Thoracic aorta (tissue), 2 donors: Measurements from ENCODE around the gene DLX1. TPM values are rescaled to one million over a fixed set of nuclear protein-coding genes. Genes with fewer than 3 reads are reported as not detected.
A peak's percentile ranks its signal among the peaks of the same experiment; 100 is the strongest.

Source experiments
- ATAC-seq: fragments of 150-250 bp; one replicate; pipeline ENCODE4 v1.8.0; 2017; ENCODE audit warnings: low read depth; ENCODE audit not compliant: insufficient number of reproducible peaks, low FRiP score
- DNase-seq: peaks from one replicate; pipeline ENCODE4 v3.0.0-alpha.2; 2020; ENCODE audit warnings: low spot score
- H3K27ac ChIP-seq, 2 donors: fragments of 200-600 bp; sonication (generic); 1 replicate in 1 of 2; 2 replicates in 1 of 2; pipeline ENCODE4 v1.5.1; 2016; ENCODE audit warnings: mild to moderate bottlenecking in 2 of 2, moderate library complexity in 2 of 2
- H3K27me3 ChIP-seq: fragments of 200-600 bp; sonication (generic); replicated peaks from 2 replicates; pipeline ENCODE4 v1.6.0; 2016; ENCODE audit warnings: mild to moderate bottlenecking; ENCODE audit not compliant: insufficient read depth
- H3K36me3 ChIP-seq: fragments of 200-600 bp; sonication (generic); one replicate; pipeline ENCODE4 v1.5.1; 2016
- H3K4me1 ChIP-seq, 2 donors: fragments of 200-600 bp; sonication (generic); 1 replicate in 1 of 2; 2 replicates in 1 of 2; pipeline versions ENCODE4 v1.5.1 to v1.6.0; 2016; ENCODE audit warnings: low read depth in 2 of 2, mild to moderate bottlenecking in 1 of 2; ENCODE audit not compliant: control insufficient read depth in 1 of 2
- H3K4me3 ChIP-seq: fragments of 200-600 bp; sonication (generic); 2 replicates; pipeline ENCODE4 v1.5.1; 2016; ENCODE audit warnings: mild to moderate bottlenecking
- H3K9me3 ChIP-seq: fragments of 200-600 bp; sonication (generic); 2 replicates; pipeline ENCODE4 v1.5.1; 2016
- CTCF ChIP-seq: fragments of 200-600 bp; sonication (generic); IDR thresholded peaks from one replicate; pipeline ENCODE4 v1.5.1; 2019; ENCODE audit warnings: antibody characterized with exemption
- total RNA-seq, 2 donors: library from RNA; depleted of rRNA; stranded (reverse); fragments of >200 nt; gene quantifications; one replicate each; pipeline versions ENCODE4 v1.1.0 to v1.2.3, GENCODE V29; 2016

Gene DLX1
- total RNA-seq, 2 donors from 2014 or later: 0.68 to 0.92 TPM

GRCh38 chr2:172094294-172095145 is 9.2 kb downstream of the DLX1 start:
- Histone ChIP-seq H3K4me3 (peak overlapping the region; percentile 74), H3K4me1 (peaks cover 26 to 46% of the 10 kb centered on the region in 2 donors), H3K9me3 (no peaks in the 10 kb centered on the region), H3K36me3 (no peaks in the 10 kb centered on the region), H3K27ac (peak overlapping the region in 1 of 2 donors; percentile 15), H3K27me3 (peaks cover 71% of the 10 kb centered on the region)
- DNase-seq: no peak
- no peak for ATAC-seq
- no peak for TF ChIP-seq CTCF

GRCh38 chr2:172095146-172095904 is 10.0 kb downstream of the DLX1 start:
- Histone ChIP-seq H3K27me3 (peaks cover 71% of the 10 kb centered on the region), H3K9me3 (no peaks in the 10 kb centered on the region), H3K4me3 (peak overlapping the region; percentile 74), H3K27ac (peak overlapping the region in 1 of 2 donors; percentile 15), H3K36me3 (no peaks in the 10 kb centered on the region), H3K4me1 (peaks cover 32 to 54% of the 10 kb centered on the region in 2 donors)
- DNase-seq (no peak), ATAC-seq (no peak)
- TF ChIP-seq CTCF: no peak

DNA sequence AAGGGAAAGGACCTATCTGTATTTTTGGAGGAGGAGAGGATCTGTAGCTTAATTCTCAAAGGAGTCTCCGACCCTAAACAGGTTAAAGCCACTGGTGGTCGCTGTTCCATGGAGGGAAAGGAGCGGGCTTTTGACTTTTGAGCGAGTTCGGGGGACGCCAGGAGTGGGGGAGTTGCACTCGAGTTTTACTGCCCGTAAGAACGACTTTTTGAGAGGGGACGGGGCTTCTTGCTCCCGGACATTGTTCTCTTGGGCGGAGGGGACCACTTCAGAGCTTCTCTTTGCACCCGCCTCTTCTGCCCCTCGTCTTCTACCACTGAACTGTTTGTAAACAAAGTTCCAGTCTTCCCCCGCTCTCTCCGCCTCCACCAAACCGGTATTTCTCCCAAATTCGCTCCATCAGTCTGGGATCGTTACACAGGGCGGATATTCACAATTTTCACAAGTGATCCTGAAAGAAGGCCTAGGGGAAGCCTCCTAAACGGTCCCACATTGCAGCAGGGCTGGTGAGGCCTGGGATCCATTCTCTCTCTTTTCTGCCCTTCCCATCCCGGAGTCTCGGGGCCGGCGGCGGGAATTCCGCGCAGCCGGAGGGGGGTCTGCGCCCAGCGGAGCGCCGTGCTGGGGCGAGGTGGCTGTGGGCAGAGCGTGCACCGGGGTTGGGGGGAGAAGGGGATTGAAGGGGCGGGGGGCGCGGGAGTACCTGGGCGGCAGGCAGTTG is 10.8 kb downstream of the DLX1 start:
- no peaks in the 10 kb centered on the region for H3K9me3 ChIP-seq
- H3K4me1 ChIP-seq: peaks cover 36 to 61% of the 10 kb centered on the region in 2 donors
- no peak for TF ChIP-seq CTCF
- H3K27me3 ChIP-seq: peaks cover 71% of the 10 kb centered on the region
- peak overlapping the region; percentile 74 for H3K4me3 ChIP-seq
- H3K27ac ChIP-seq: no peak overlapping the region
- H3K36me3 ChIP-seq: no peaks in the 10 kb centered on the region
- DNase-seq (no peak), ATAC-seq (no peak)

DNA sequence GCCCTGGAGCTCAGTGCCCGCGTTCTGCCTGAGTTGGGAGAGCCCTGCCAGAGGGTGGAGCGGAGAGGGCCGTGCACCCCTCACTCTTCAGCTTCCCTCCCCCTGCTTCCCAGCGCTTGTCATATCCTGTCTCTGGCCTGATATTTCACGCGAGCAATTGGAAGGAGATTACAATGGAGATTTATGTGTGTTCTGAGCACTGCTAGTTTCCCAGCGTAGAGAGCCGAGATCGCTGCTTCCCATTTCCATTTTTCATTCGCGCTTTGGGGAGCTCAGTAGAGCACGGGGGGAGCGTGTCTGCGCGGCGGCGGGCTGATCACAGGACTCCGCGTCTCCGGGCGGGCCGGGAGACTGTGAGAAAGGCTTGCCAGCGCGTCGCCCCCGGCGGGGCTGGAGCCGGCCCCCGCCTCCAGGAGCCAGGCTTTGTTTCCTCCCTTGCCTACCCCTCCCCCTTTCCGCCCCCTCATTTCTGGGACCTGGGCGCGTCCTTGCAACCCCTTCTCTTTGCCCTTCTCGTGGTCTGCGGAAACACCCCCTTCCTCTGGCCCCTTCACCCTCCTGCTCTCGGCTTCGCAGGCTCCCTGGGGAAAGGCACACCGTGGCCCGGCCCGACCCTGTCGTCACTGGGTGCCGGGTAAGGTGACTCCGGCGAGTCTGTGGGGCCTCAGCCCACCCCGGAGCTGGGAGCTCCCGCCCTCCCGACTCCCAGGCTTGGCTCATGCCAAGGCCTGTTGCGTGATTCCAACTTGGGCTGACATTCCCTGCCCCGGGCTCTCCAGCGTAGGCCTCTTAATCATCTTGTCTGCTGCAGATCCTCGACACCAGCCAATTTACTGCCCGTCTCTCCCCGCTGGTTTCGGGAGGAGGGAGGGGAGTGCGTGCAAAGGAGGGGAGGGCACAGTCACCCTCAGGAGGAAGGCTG is 11.6 kb downstream of the DLX1 start:
- Histone ChIP-seq H3K27ac (no peak overlapping the region), H3K27me3 (peaks cover 68% of the 10 kb centered on the region), H3K4me1 (peaks cover 43 to 69% of the 10 kb centered on the region in 2 donors), H3K36me3 (no peaks in the 10 kb centered on the region), H3K4me3 (peak overlapping the region; percentile 74), H3K9me3 (no peaks in the 10 kb centered on the region)
- TF ChIP-seq CTCF: no peak
- DNase-seq (no peak), ATAC-seq (no peak)
